Esophagus squamous epithelium (tissue), 4 donors: Measurements from ENCODE around the gene KCNJ6.

Source experiments
- POLR2A ChIP-seq, 4 donors: fragments of 450-650 bp; IDR thresholded peaks; one replicate each; pipeline ENCODE4 v1.6.1; 2017; ENCODE audit warnings: antibody characterized with exemption in 4 of 4, mild to moderate bottlenecking in 4 of 4, moderate library complexity in 3 of 4
- TF ChIP-seq, protein P1 (sequence below), 6 experiments: fragments of 450-650 bp in 4 of 6; fragments of 200-600 bp in 2 of 6; sonication (generic) in 2 of 6; IDR thresholded peaks; one replicate each; pipeline ENCODE4 v1.5.1; 2016 to 2019; ENCODE audit warnings: antibody characterized with exemption in 6 of 6, mild to moderate bottlenecking in 4 of 6, moderate library complexity in 4 of 6

DNA sequence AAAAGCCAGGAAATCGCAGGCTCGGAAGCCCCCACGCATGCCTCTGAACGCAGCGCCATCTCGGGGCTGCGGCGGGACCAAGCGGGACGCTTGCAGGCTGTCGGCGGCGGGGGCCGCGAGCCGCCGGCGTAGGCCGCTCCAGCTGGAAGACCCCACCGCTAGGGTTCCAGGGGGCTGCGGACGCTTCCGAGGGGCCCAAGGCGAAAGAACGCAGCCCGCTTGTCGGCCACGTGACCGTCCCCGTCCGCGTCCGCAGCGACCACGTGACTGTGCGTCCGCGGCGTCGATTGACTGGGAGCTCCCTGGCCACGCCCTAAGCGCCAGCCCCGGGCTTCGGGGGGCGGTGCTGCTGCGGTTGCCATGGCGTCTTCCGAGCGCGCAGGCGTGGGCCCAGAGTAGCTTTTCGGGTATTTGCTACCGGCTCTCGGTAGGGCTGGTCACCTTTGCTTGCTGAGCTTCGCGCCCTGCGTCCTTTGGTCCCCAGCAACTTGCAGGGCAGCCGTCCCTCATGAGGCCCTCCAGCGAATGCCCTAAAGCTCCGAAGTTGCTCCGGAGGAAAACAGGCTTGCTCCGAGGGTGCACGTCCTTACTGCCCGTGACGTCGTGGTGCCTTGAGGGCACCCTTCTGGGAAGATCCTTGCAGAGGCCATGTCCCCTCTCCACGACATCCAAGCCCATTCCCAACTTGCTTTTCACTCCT is 352.5 kb downstream of the KCNJ6 start:
- TF ChIP-seq, protein P1, sequence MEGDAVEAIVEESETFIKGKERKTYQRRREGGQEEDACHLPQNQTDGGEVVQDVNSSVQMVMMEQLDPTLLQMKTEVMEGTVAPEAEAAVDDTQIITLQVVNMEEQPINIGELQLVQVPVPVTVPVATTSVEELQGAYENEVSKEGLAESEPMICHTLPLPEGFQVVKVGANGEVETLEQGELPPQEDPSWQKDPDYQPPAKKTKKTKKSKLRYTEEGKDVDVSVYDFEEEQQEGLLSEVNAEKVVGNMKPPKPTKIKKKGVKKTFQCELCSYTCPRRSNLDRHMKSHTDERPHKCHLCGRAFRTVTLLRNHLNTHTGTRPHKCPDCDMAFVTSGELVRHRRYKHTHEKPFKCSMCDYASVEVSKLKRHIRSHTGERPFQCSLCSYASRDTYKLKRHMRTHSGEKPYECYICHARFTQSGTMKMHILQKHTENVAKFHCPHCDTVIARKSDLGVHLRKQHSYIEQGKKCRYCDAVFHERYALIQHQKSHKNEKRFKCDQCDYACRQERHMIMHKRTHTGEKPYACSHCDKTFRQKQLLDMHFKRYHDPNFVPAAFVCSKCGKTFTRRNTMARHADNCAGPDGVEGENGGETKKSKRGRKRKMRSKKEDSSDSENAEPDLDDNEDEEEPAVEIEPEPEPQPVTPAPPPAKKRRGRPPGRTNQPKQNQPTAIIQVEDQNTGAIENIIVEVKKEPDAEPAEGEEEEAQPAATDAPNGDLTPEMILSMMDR (IDR thresholded peaks at IDR 0.05), result peak; percentile 35 to 57 (median 46)
- TF ChIP-seq POLR2A (IDR thresholded peaks at IDR 0.05), result peak in 2 of 4 donors; percentile 41 to 68
